ENCODE measurements around the gene ARHGAP10.

The ARHGAP10 gene

GRCh38 chr4:148060264-148061140 is 328.6 kb downstream of the ARHGAP10 start:
- TF ChIP-seq, protein P1, sequence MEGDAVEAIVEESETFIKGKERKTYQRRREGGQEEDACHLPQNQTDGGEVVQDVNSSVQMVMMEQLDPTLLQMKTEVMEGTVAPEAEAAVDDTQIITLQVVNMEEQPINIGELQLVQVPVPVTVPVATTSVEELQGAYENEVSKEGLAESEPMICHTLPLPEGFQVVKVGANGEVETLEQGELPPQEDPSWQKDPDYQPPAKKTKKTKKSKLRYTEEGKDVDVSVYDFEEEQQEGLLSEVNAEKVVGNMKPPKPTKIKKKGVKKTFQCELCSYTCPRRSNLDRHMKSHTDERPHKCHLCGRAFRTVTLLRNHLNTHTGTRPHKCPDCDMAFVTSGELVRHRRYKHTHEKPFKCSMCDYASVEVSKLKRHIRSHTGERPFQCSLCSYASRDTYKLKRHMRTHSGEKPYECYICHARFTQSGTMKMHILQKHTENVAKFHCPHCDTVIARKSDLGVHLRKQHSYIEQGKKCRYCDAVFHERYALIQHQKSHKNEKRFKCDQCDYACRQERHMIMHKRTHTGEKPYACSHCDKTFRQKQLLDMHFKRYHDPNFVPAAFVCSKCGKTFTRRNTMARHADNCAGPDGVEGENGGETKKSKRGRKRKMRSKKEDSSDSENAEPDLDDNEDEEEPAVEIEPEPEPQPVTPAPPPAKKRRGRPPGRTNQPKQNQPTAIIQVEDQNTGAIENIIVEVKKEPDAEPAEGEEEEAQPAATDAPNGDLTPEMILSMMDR (IDR thresholded peaks at IDR 0.05; ENCODE audit: low read depth, low read length), result no peak
- H3K4me3 ChIP-seq (ENCODE audit: low read depth, low read length), result no peak overlapping the region

GRCh38 chr4:148061141-148061481 is 329.2 kb downstream of the ARHGAP10 start:
- TF ChIP-seq, protein P1 (IDR thresholded peaks at IDR 0.05; ENCODE audit: low read depth, low read length), result no peak

DNA sequence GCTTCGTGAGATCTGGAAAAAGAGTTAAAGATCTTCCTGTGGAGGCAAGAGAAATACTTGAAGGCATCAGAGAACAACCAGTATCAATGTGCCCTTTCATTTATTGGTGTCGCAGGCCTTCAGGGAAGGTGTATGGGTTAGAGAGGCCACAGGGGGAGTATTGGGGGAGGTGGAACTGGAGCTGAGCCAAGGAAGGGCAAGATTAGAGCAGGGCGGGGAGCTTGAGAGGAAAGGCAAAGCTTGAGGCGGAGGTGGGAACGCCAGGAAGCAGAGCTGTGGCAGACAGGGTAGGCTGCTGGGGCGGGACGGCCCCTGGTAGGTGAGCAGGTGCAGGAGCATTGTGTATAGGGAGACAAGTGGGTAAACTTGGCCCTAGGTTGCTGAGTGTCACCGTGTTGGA is 329.9 kb downstream of the ARHGAP10 start:
- TF ChIP-seq, protein P1 (IDR thresholded peaks at IDR 0.05; ENCODE audit: low read depth, low read length), result no peak
- H3K4me3 ChIP-seq (ENCODE audit: low read depth, low read length), result no peak overlapping the region

More at GRCh38 chr4:148061141-148061481, 329.2 kb downstream of the ARHGAP10 start:
- no peak overlapping the region for H3K4me3 ChIP-seq (ENCODE audit: low read depth, low read length)

- TF ChIP-seq, protein P1 (IDR thresholded peaks at IDR 0.05; ENCODE audit: low read depth, low read length), result no peak
- H3K4me3 ChIP-seq (ENCODE audit: low read depth, low read length), result no peak overlapping the region
These were observed 330.5 kb downstream of the ARHGAP10 start for GRCh38 chr4:148062301-148062950.

- H3K4me3 ChIP-seq (ENCODE audit: low read depth, low read length), result no peak overlapping the region
- TF ChIP-seq, protein P1 (IDR thresholded peaks at IDR 0.05; ENCODE audit: low read depth, low read length), result no peak
These were observed 332.6 kb downstream of the ARHGAP10 start for GRCh38 chr4:148064451-148064850.

DNA sequence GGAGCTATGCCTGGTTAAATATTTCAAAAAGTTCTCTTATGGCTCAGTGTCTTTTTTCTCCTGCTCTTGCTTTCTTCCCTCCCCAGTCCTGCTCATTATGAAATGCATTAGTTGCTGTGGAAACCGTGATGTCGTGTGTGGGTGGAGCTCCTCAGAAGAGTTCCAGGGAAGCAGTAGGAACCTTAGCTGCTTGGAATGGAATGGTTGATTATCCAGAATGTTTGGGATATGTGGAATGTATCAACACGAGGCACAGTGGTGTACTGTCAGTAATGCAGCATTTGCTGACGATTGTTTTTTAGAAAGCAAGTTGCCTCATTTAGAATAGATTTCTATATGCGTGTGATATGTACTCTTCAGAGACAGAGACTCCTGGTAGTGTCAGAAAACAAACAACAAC is 333.2 kb downstream of the ARHGAP10 start:
- no peak overlapping the region for H3K4me3 ChIP-seq (ENCODE audit: low read depth, low read length)
- TF ChIP-seq, protein P1 (IDR thresholded peaks at IDR 0.05; ENCODE audit: low read depth, low read length), result no peak

DNA sequence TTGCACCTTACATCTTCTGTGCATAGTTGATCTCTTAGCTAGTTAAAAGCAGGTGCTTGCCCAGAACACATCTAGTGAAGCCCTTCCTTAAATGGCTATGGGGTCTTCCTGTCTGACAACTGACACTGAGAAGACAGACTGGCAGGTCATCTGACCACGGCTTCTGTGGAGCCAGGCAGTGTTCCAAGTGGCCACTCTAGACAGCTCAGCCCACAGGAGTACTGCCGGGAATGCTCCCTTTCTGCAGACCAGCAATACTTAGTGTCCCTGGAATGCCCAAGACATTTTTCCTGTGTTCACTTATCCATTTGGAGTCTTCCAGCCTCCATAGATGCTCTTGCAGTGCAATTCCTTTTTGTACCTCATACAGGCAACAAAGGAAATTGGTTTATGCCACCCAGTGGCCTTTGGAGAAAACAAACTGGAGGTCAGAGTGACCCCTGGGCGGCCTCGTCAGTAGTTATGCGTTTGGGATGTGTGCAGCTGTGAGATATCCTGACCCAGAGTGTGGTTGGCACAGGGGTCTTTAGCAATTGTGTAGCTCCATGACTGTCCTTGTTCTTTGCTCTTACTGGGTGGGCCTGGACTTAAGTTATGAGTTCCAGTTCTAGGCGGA is 335.5 kb downstream of the ARHGAP10 start:
- TF ChIP-seq, protein P1 (IDR thresholded peaks at IDR 0.05; ENCODE audit: low read depth, low read length), result no peak
- H3K4me3 ChIP-seq (ENCODE audit: low read depth, low read length), result no peak overlapping the region
